Naive B cell (primary cell): ENCODE data around the gene ADH6. TPM values are rescaled to one million over a fixed set of nuclear protein-coding genes. Genes with fewer than 3 reads are reported as not detected.

ENCODE experiments used
- ATAC-seq, 2 donors: fragments of 150-1000 bp; cut with Tn5 transposase; 2 replicates each; pipeline ENCODE4 v1.10.0; 2021; ENCODE audit warnings: low read depth in 2 of 2, mild to moderate bottlenecking in 2 of 2, moderate library complexity in 2 of 2
- DNase-seq: peaks from one replicate; pipeline ENCODE4 v3.0.0; 2022
- H3K27ac Mint-ChIP-seq, 6 donors: one replicate each; pipeline ENCODE4 v1.8.0; 2020 to 2022; ENCODE audit warnings: mild to moderate bottlenecking in 6 of 6, mixed read lengths in 6 of 6, moderate library complexity in 5 of 6, inconsistent platforms in 2 of 6
- H3K27me3 Mint-ChIP-seq, 3 donors: one replicate each; pipeline ENCODE4 v1.8.0; 2021 to 2022; ENCODE audit warnings: mixed read lengths in 3 of 3, mild to moderate bottlenecking in 1 of 3
- H3K36me3 Mint-ChIP-seq, 2 donors: one replicate each; pipeline ENCODE4 v1.8.0; 2020 to 2022; ENCODE audit warnings: mixed read lengths in 2 of 2, inconsistent platforms in 1 of 2, mild to moderate bottlenecking in 1 of 2
- H3K4me1 Mint-ChIP-seq, 3 donors: one replicate each; pipeline ENCODE4 v1.8.0; 2020 to 2022; ENCODE audit warnings: mixed read lengths in 3 of 3, inconsistent platforms in 1 of 3, mild to moderate bottlenecking in 1 of 3, moderate library complexity in 1 of 3
- H3K4me3 Mint-ChIP-seq, 8 donors: one replicate each; pipeline ENCODE4 v1.8.0; 2020 to 2022; ENCODE audit warnings: mild to moderate bottlenecking in 8 of 8, mixed read lengths in 8 of 8, moderate library complexity in 8 of 8, inconsistent platforms in 2 of 8
- H3K9me3 Mint-ChIP-seq, 7 donors: one replicate each; pipeline ENCODE4 v1.8.0; 2020 to 2022; ENCODE audit warnings: mixed read lengths in 7 of 7, mild to moderate bottlenecking in 5 of 7, inconsistent platforms in 2 of 7, moderate library complexity in 1 of 7
- polyA plus RNA-seq, 6 donors: library from polyadenylated mRNA; unstranded; fragments of 300-500 nt; fragmentation: Illumina TruSeq; gene quantifications; one replicate each; pipeline ENCODE4 v1.2.3, GENCODE V29; 2021; ENCODE audit warnings: low read depth in 6 of 6

The ADH6 gene
- polyA plus RNA-seq, 6 donors from 2014 or later, result 0.64 TPM; not detected in 5

GRCh38 chr4:99179626-99180025 is 39.4 kb downstream of the ADH6 start:
- no peak for ATAC-seq
- no peak for DNase-seq
- peaks cover 21 to 28% of the 10 kb centered on the region in 2 donors for H3K36me3 Mint-ChIP-seq
- H3K27me3 Mint-ChIP-seq, result peaks cover 0 to 5% (median 0%) of the 10 kb centered on the region in 3 donors
- H3K4me1 Mint-ChIP-seq, result no peaks in the 10 kb centered on the region
- no peak overlapping the region for H3K4me3 Mint-ChIP-seq
- peaks cover 7 to 36% (median 25%) of the 10 kb centered on the region in 7 donors for H3K9me3 Mint-ChIP-seq
- peak overlapping the region in 1 of 6 donors; percentile 2 for H3K27ac Mint-ChIP-seq

- H3K4me1 Mint-ChIP-seq, result no peaks in the 10 kb centered on the region
- peaks cover 0 to 5% (median 0%) of the 10 kb centered on the region in 3 donors for H3K27me3 Mint-ChIP-seq
- H3K36me3 Mint-ChIP-seq, result peaks cover 19 to 24% of the 10 kb centered on the region in 2 donors
- peaks cover 11 to 35% (median 26%) of the 10 kb centered on the region in 7 donors for H3K9me3 Mint-ChIP-seq
- H3K4me3 Mint-ChIP-seq, result no peak overlapping the region
- ATAC-seq (no peak), DNase-seq (no peak)
- H3K27ac Mint-ChIP-seq, result peak overlapping the region in 1 of 6 donors; percentile 2
Observed at GRCh38 chr4:99179178-99179577, 39.9 kb downstream of the ADH6 start.

GRCh38 chr4:99166544-99166943 is 52.5 kb downstream of the ADH6 start:
- H3K4me3 Mint-ChIP-seq, result no peak overlapping the region
- H3K36me3 Mint-ChIP-seq, result no peaks in the 10 kb centered on the region
- DNase-seq (no peak), ATAC-seq (no peak)
- H3K9me3 Mint-ChIP-seq, result peaks cover 3 to 14% (median 7%) of the 10 kb centered on the region in 7 donors
- no peaks in the 10 kb centered on the region for H3K27me3 Mint-ChIP-seq
- no peak overlapping the region for H3K27ac Mint-ChIP-seq
- H3K4me1 Mint-ChIP-seq, result peaks cover 0 to 3% (median 0%) of the 10 kb centered on the region in 3 donors

- Mint-ChIP-seq H3K27ac (peak overlapping the region in 1 of 6 donors; percentile 5), H3K4me3 (no peak overlapping the region), H3K4me1 (peaks cover 0 to 3% (median 0%) of the 10 kb centered on the region in 3 donors), H3K36me3 (no peaks in the 10 kb centered on the region), H3K9me3 (peaks cover 3 to 14% (median 7%) of the 10 kb centered on the region in 7 donors), H3K27me3 (no peaks in the 10 kb centered on the region)
- ATAC-seq (no peak), DNase-seq (no peak)
Observed at GRCh38 chr4:99165978-99166377, 53.1 kb downstream of the ADH6 start.

GRCh38 chr4:99161373-99162099 is 57.5 kb downstream of the ADH6 start:
- H3K9me3 Mint-ChIP-seq, result peaks cover 0 to 7% (median 0%) of the 10 kb centered on the region in 7 donors
- ATAC-seq, result no peak
- H3K4me1 Mint-ChIP-seq, result no peaks in the 10 kb centered on the region
- H3K27ac Mint-ChIP-seq, result no peak overlapping the region
- H3K4me3 Mint-ChIP-seq, result no peak overlapping the region
- H3K27me3 Mint-ChIP-seq, result no peaks in the 10 kb centered on the region
- no peaks in the 10 kb centered on the region for H3K36me3 Mint-ChIP-seq
- DNase-seq, result no peak

- ATAC-seq (no peak), DNase-seq (no peak)
- H3K36me3 Mint-ChIP-seq, result no peaks in the 10 kb centered on the region
- H3K27ac Mint-ChIP-seq, result no peak overlapping the region
- H3K4me3 Mint-ChIP-seq, result no peak overlapping the region
- H3K9me3 Mint-ChIP-seq, result peaks cover 0 to under 1% (median 0%) of the 10 kb centered on the region in 7 donors
- H3K4me1 Mint-ChIP-seq, result no peaks in the 10 kb centered on the region
- peaks cover 0 to 3% (median 0%) of the 10 kb centered on the region in 3 donors for H3K27me3 Mint-ChIP-seq
Observed at GRCh38 chr4:99159699-99160098, 59.3 kb downstream of the ADH6 start.

- Mint-ChIP-seq H3K4me1 (no peaks in the 10 kb centered on the region), H3K27ac (no peak overlapping the region), H3K4me3 (no peak overlapping the region), H3K27me3 (peaks cover 0 to 7% (median 0%) of the 10 kb centered on the region in 3 donors), H3K36me3 (no peaks in the 10 kb centered on the region), H3K9me3 (peaks cover 0 to 7% (median 0%) of the 10 kb centered on the region in 7 donors)
- DNase-seq, result no peak
- no peak for ATAC-seq
Observed at GRCh38 chr4:99157478-99157935, 61.5 kb downstream of the ADH6 start.

GRCh38 chr4:99156992-99157391 is 62.1 kb downstream of the ADH6 start:
- Mint-ChIP-seq H3K4me3 (no peak overlapping the region), H3K27ac (no peak overlapping the region), H3K9me3 (peaks cover 0 to 10% (median 0%) of the 10 kb centered on the region in 7 donors), H3K27me3 (peaks cover 0 to 7% (median 0%) of the 10 kb centered on the region in 3 donors), H3K36me3 (no peaks in the 10 kb centered on the region), H3K4me1 (no peaks in the 10 kb centered on the region)
- ATAC-seq (no peak), DNase-seq (no peak)

- Mint-ChIP-seq H3K4me1 (no peaks in the 10 kb centered on the region), H3K36me3 (peaks cover 5 to 15% of the 10 kb centered on the region in 2 donors), H3K27ac (no peak overlapping the region), H3K27me3 (peaks cover 0 to 7% (median 0%) of the 10 kb centered on the region in 3 donors), H3K9me3 (peaks cover 6 to 26% (median 10%) of the 10 kb centered on the region in 7 donors), H3K4me3 (no peak overlapping the region)
- ATAC-seq, result no peak
- no peak for DNase-seq
Observed at GRCh38 chr4:99154658-99155342, 64.2 kb downstream of the ADH6 start.

Other genes with a start within 250 kb of the ADH6 start
- 10 to 100 TPM; 12.8 to 30.3 (median 24.6) TPM for gene METAP1, start 223.5 kb downstream of the ADH6 start, polyA plus RNA-seq
- 100 to 1,000 TPM in 3 of 6 donors, 10 to 100 TPM in 3; 89.6 to 122 (median 100) TPM for gene ADH5, start 130.5 kb downstream of the ADH6 start, polyA plus RNA-seq
- gene ADH4, start 74.9 kb downstream of the ADH6 start, polyA plus RNA-seq, result not detected
- not detected for gene ADH1A, start 71.7 kb upstream of the ADH6 start, polyA plus RNA-seq
- not detected for gene ADH1B, start 102.2 kb upstream of the ADH6 start, polyA plus RNA-seq
- gene ADH1C, start 133.5 kb upstream of the ADH6 start, polyA plus RNA-seq, result not detected
- not detected for gene ADH7, start 216.1 kb upstream of the ADH6 start, polyA plus RNA-seq